ENCODE data around the gene RALGPS2. TPM values are rescaled to one million over a fixed set of nuclear protein-coding genes. Genes with fewer than 3 reads are reported as not detected.

RALGPS2 gene
- total and polyA plus RNA-seq, 12 donors: 2.5 to 36.7 (median 12.9) TPM

DNA sequence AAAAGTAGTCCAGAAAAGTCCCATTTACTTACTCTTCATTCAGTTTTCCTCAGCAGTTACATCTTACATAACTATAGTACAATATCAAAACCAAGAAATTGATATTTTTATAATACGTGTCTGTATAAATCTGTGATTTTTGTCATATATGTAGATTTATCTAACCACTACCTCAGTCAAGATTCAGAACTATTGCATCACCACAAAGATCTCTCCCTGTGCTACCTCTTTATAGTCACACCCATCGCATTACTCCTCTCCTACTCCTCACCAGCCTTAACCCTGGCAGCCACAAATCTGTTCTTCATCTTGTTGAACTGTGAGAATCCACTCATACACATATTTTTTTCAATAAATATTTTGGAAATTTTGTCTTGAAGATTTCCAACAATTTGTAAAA lies 72.5 kb downstream of the RALGPS2 start:
- no peaks in the 10 kb centered on the region for H3K4me1 ChIP-seq (replicated peaks in 1 of 2)
- intact Hi-C loops (cut with DNase I): no loop called here
- no peaks in the 10 kb centered on the region for H3K9me3 ChIP-seq (replicated peaks in 1 of 3)
- H3K4me3 ChIP-seq: no peak overlapping the region
- no peak overlapping the region for H3K27ac ChIP-seq
- H3K27me3 ChIP-seq: no peaks in the 10 kb centered on the region
- no peak for DNase-seq
- no peaks in the 10 kb centered on the region for H3K36me3 ChIP-seq (replicated peaks in 1 of 2)
- no peak for TF ChIP-seq CTCF (IDR thresholded peaks at IDR 0.05)
- TF ChIP-seq POLR2A (IDR thresholded peaks at IDR 0.05): no peak
- 97 to 100% (median 98%) methylated on average over 2 of the region's 2 CpGs for WGBS, 4 donors

DNA sequence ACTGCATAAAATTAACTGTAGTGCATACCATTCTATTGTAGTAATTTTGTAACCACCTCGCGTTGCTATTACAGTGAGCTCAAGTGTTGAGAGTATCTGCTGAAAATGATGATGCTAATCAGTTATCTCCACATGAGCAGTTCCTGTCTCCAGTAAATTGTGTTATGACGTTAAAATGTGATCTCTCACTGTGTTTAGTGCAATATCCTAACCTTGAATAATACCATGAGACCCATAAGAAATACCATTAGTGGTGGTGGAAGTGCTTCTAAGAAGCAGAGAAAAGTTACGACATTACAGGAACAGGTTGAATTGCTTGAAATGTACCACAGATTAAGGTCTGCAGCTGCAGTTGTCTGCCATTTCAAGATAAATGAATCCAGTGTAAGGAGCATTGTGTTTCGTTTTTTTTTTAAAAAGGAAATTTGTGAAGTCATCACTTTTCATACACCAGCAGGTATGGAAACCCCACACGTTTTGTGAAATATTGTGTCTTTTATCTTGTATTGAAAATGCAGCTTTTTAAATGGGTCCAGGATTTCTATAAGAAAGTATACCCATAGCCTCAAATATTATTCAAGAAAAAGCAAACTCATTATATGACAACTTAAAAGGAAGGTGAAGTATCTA lies 73.3 kb downstream of the RALGPS2 start:
- no peaks in the 10 kb centered on the region for H3K36me3 ChIP-seq (replicated peaks in 1 of 2)
- TF ChIP-seq POLR2A (IDR thresholded peaks at IDR 0.05) (no peak), CTCF (IDR thresholded peaks at IDR 0.05) (no peak)
- H3K9me3 ChIP-seq (replicated peaks in 1 of 3): no peaks in the 10 kb centered on the region
- no peak for DNase-seq
- no peak overlapping the region for H3K4me3 ChIP-seq
- no peaks in the 10 kb centered on the region for H3K4me1 ChIP-seq (replicated peaks in 1 of 2)
- intact Hi-C loops (cut with DNase I): no loop called here
- 91 to 94% (median 93%) methylated on average over 6 of the region's 6 CpGs for WGBS, 4 donors
- H3K27me3 ChIP-seq: no peaks in the 10 kb centered on the region
- no peak overlapping the region for H3K27ac ChIP-seq

DNA sequence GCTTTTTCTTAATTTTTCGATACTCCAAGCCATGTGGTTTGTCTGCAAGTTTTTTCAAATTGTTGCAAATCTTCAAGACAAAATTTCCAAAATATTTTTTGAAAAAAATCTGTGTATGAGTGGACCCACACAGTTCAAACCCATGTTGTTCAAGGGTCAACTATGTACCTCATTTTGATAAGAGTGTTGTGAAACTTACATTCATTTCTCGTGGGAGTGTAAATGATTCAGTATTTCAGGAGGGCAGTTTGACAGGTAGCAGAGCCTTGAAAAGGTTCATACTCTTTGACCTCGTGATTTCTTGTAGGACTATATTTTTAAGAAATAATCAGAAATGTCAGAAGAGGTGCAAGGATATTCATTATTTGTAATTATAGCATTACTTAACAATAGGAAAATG lies 77.8 kb downstream of the RALGPS2 start:
- whole genome bisulfite sequencing, 4 donors: 66 to 75% (median 67%) methylated on average over 3 of the region's 3 CpGs
- intact Hi-C loops (cut with DNase I): no loop called here
- TF ChIP-seq CTCF (IDR thresholded peaks at IDR 0.05): no peak
- TF ChIP-seq POLR2A (IDR thresholded peaks at IDR 0.05): no peak
- no peaks in the 10 kb centered on the region for H3K4me1 ChIP-seq (replicated peaks in 1 of 2)
- H3K9me3 ChIP-seq (replicated peaks in 1 of 3): no peaks in the 10 kb centered on the region
- no peaks in the 10 kb centered on the region for H3K27me3 ChIP-seq
- H3K4me3 ChIP-seq: no peak overlapping the region
- no peak overlapping the region for H3K27ac ChIP-seq
- no peaks in the 10 kb centered on the region for H3K36me3 ChIP-seq (replicated peaks in 1 of 2)
- no peak for DNase-seq

DNA sequence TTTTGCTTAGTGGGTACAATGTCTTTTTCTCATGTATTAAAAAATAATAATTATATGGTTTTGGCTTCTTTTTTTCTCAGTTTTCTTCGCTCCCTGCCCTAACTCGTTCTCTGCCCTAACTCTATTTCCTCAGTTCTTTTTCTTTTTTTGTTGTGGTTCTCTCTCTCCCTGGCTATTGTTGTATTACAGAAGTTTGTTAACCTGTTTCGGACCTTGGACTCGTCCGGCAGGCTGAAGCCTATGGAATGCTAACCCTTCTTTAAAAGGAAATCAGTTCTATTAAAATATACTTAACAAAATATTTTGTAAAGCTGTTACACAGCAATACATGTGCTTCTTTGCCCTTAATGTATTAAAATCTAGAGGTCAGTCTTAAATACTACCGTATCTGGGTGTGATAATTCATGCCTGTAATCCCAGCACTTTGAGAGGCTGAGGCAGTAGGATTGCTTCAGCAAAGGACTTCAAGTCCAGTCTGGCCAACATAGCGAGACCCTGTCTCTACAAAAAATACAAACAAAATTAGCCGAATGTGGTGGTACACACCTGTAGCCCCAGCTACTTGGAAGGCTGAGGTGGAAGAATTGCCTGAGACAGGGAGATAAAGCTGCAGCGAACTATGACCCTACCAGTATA lies 81.7 kb downstream of the RALGPS2 start:
- Histone ChIP-seq H3K4me3 (no peak overlapping the region), H3K4me1 (replicated peaks in 1 of 2) (no peaks in the 10 kb centered on the region), H3K36me3 (replicated peaks in 1 of 2) (no peaks in the 10 kb centered on the region), H3K27ac (no peak overlapping the region), H3K27me3 (no peaks in the 10 kb centered on the region), H3K9me3 (replicated peaks in 1 of 3) (no peaks in the 10 kb centered on the region)
- DNase-seq: no peak
- 94 to 97% (median 96%) methylated on average over 9 of the region's 9 CpGs for WGBS, 4 donors
- no peak for TF ChIP-seq CTCF (IDR thresholded peaks at IDR 0.05)
- no peak for TF ChIP-seq POLR2A (IDR thresholded peaks at IDR 0.05)
- intact Hi-C loops (cut with DNase I): no loop called here

All from adrenal gland (tissue), 12 donors.